ENCODE data around the gene GLS2. TPM values are rescaled to one million over a fixed set of nuclear protein-coding genes. Genes with fewer than 3 reads are reported as not detected.

GLS2 gene
- 2.8 and 7.2 TPM in 2 replicates for total RNA-seq

GRCh38 chr12:56488041-56488955, at the start of gene GLS2:
Gene GLS2, minus strand, starts transcription at chr12:56488161. Its CDS starts 43 bp downstream, at chr12:56488118.

DNA sequence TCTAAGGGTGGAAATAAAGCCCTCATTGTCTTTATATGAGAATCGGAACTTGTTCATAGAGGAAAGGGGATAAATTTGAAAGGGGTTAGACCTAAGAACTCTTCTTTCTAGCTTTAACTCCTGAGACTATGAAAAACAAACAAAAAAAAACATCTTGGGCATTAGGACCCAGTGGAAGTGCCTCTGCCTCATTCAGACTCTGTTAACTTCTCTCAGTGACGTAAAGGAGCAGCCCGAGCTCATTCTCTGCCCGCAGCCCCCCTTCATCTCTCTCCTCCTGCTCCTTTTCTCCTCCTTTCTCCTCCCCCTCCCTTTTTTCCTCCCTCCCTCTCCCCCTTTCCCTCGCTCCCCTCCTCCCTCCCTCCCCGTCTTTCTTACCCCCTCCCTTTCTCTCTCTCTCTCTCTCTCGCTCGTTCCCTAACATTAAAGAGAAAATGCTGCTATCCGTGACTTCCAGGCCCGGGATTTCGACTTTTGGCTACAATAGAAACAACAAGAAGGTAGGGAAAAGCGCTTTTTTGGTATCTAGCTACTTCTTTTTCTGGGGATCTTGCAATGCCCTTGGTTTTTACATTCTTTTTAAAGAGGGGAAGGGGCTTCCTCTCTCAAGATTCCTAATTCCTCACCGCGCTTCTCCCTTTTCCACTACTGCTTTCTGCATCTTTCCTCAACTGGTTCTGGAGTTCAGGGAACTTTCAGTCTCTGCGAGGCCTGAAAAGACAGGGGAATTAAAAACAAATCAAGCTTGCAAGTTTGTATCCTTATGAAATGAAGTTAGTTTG, 33.8 kb upstream of the GLS2 start, which contains the start of gene RBMS2:
RBMS2 (plus strand) TSS at position 231 of the 782 bp plus-strand sequence; CDS start at position 435, 204 bp downstream.

GRCh38 chr12:56468216-56469006, 19.6 kb downstream of the GLS2 start, which contains the start of gene SPRYD4:
Gene SPRYD4, plus strand, starts transcription at chr12:56468578. Its CDS starts 14 bp downstream, at chr12:56468592.

GRCh38 chr12:56454557-56454956, 33.4 kb downstream of the GLS2 start, which contains the start of gene MIP:
Gene MIP, minus strand, starts transcription at chr12:56454657. Its CDS starts 44 bp downstream, at chr12:56454613.

GRCh38 chr12:56448860-56449621, 38.9 kb downstream of the GLS2 start, which contains the start of gene TIMELESS:
Gene TIMELESS, minus strand, starts transcription at chr12:56449426. Its CDS starts 15,256 bp downstream, at chr12:56434170.

Other genes with a start within 250 kb of the GLS2 start
- gene ANKRD52, start 229.8 kb downstream of the GLS2 start, total RNA-seq = 10.6 and 40.3 TPM in 2 replicates
- 2.9 and 4.1 TPM in 2 replicates for gene COQ10A, start 221.2 kb downstream of the GLS2 start, total RNA-seq
- 106 and 188 TPM in 2 replicates for gene CS, start 187.8 kb downstream of the GLS2 start, total RNA-seq
- 51.6 and 53.0 TPM in 2 replicates for gene CNPY2, start 172.2 kb downstream of the GLS2 start, total RNA-seq
- 21.9 and 27.0 TPM in 2 replicates for gene PAN2, start 154.2 kb downstream of the GLS2 start, total RNA-seq
- gene IL23A, start 149.3 kb downstream of the GLS2 start, total RNA-seq = 0.21 and 0.34 TPM in 2 replicates
- 56.0 and 105 TPM in 2 replicates for gene STAT2, start 128.1 kb downstream of the GLS2 start, total RNA-seq
- gene APOF, start 125.3 kb downstream of the GLS2 start, total RNA-seq = not detected in 2 replicates
- gene TIMELESS, start 38.7 kb downstream of the GLS2 start, total RNA-seq = 6.8 and 7.1 TPM in 2 replicates
- not detected in 2 replicates for gene MIP, start 33.5 kb downstream of the GLS2 start, total RNA-seq
- gene SPRYD4, start 19.6 kb downstream of the GLS2 start, total RNA-seq = 1.0 and 1.1 TPM in 2 replicates
- gene RBMS2, start 33.7 kb upstream of the GLS2 start, total RNA-seq = 18.1 and 21.5 TPM in 2 replicates
- 17.1 and 40.9 TPM in 2 replicates for gene BAZ2A, start 142.2 kb upstream of the GLS2 start, total RNA-seq
- 549 and 568 TPM in 2 replicates for gene ATP5F1B, start 157.8 kb upstream of the GLS2 start, total RNA-seq
- gene PTGES3, start 200.1 kb upstream of the GLS2 start, total RNA-seq = 96.0 and 140 TPM in 2 replicates
- 1,271 and 1,407 TPM in 2 replicates for gene NACA, start 237.1 kb upstream of the GLS2 start, total RNA-seq